HG02763 (cell line): ENCODE data around the gene TEX13B.

ENCODE experiments used
- ATAC-seq: cut with Tn5 transposase; IDR thresholded peaks from one replicate; pipeline ENCODE4 v1.9.1; 2021; ENCODE audit warnings: mild to moderate bottlenecking, moderate library complexity; ENCODE audit not compliant: unreplicated experiment

Gene TEX13B

GRCh38 chrX:107940095-107940494 is 42.1 kb downstream of the TEX13B start:
- no peak for ATAC-seq

DNA sequence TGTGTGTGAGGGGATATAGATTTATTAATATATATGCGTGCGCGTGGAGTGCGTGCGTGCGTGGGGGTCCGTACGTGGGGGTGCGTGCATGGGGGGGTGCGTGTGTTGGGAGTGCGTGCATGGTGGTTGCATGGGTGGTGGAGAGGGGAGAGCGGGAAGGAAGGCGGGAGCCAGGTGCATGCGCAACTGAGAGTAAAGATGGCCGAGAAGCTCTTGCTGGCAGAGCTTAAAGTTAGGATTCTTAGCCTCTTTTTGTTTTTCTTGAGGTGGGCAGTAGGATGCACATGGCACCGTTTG is 45.8 kb downstream of the TEX13B start:
- ATAC-seq, result no peak

DNA sequence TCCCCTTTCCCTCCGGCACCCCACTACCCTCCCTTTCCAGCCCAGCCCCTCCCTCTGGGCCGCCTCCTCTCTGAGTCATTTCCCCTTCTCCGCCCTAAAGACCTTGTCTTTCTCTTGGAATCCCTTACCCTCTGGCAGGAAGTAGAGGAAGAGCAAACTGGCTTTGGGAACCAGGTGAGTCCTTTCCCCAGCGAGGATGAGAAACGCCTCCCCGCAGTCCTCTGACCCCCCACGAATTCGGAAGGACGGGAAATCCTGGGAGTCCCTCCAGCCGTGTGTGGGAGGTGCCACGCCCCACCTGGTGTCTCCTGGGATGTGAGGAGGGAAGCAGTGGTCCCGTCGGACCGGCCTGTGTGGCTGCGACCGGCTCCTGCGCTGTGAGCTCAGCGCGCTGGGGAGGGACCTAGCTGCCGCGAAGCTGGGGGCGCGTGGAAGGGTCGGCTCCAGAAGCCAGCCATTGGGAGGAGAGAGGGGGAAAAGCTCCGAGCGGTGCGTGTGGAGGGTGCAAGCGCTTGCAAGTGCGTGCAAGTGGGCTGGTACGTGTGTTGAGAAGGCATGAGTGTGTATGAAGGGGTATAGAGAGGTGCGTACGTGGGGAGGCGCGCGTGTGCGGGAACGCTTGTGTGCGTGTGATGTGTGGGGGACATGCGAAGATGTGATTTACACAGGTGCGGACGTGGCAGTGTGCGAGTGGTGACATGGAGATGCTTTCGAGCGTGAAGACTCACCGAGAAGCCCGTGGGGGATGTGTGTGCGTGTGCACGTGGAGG is 46.3 kb downstream of the TEX13B start:
- ATAC-seq, result no peak

DNA sequence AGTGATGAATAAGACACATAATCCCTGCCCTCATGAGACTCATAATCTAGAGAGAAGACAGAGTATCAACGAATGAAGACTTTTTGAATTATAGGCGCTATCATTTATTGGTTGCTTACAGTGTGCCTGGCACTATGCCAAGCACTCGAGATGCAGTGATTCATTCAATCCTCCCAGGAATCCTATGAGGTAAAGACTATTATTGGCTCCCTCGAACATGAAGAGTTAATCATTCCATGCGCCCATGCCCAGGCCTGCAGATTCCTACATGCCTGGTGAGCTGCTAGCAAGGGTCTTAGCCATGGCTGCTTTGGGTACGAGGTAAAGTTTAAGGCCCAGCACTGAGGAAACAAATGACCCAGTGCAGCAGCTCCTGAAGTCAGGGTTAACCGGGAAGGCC is 47.0 kb downstream of the TEX13B start:
- no peak for ATAC-seq

GRCh38 chrX:107934262-107934661 is 47.9 kb downstream of the TEX13B start:
- no peak for ATAC-seq
